Endothelial cell (in vitro differentiated cells): ENCODE results near the gene ZNF217. TPM values are rescaled to one million over a fixed set of nuclear protein-coding genes. Genes with fewer than 3 reads are reported as not detected.

Experiments used
- DNase-seq: peaks from one replicate; pipeline ENCODE4 v3.0.0; 2021; ENCODE audit warnings: low spot score
- H3K27ac Mint-ChIP-seq: one replicate; pipeline ENCODE4 v1.8.0; 2021; ENCODE audit warnings: mixed read lengths, inconsistent platforms; ENCODE audit not compliant: unreplicated experiment
- H3K27me3 Mint-ChIP-seq: one replicate; pipeline ENCODE4 v1.8.0; 2021; ENCODE audit warnings: mild to moderate bottlenecking, moderate library complexity, mixed read lengths, inconsistent platforms; ENCODE audit not compliant: unreplicated experiment
- H3K36me3 Mint-ChIP-seq: one replicate; pipeline ENCODE4 v1.8.0; 2021; ENCODE audit warnings: mild to moderate bottlenecking, low read depth, mixed read lengths, inconsistent platforms; ENCODE audit not compliant: unreplicated experiment
- H3K4me1 Mint-ChIP-seq: one replicate; pipeline ENCODE4 v1.8.0; 2021; ENCODE audit warnings: mild to moderate bottlenecking, mixed read lengths, inconsistent platforms; ENCODE audit not compliant: unreplicated experiment
- H3K4me3 Mint-ChIP-seq: one replicate; pipeline ENCODE4 v1.8.0; 2021; ENCODE audit warnings: mild to moderate bottlenecking, mixed read lengths, inconsistent platforms; ENCODE audit not compliant: unreplicated experiment
- H3K9me3 Mint-ChIP-seq: one replicate; pipeline ENCODE4 v1.8.0; 2021; ENCODE audit warnings: mixed read lengths, inconsistent platforms; ENCODE audit not compliant: unreplicated experiment
- CTCF ChIP-seq: fragments of 200-600 bp; sonication (generic); IDR thresholded peaks from one replicate; pipeline ENCODE4 v1.5.0; 2021; ENCODE audit warnings: antibody characterized with exemption; ENCODE audit not compliant: unreplicated experiment
- total RNA-seq: library from RNA; stranded (reverse); fragmentation: NEBNext Ultra II Directional; extraction: Animal tissue kit (Norgen Biotek cat#: 25700); gene quantifications from one replicate; pipeline ENCODE4 v1.2.1, GENCODE V29; 2021; ENCODE audit not compliant: unreplicated experiment

ZNF217 gene
- total RNA-seq, 1 donor from 2014 or later = 76.7 TPM

GRCh38 chr20:53570446-53571276 is 23.0 kb downstream of the ZNF217 start:
- no peak for DNase-seq
- H3K27me3 Mint-ChIP-seq = peaks cover 7% of the 10 kb centered on the region
- H3K9me3 Mint-ChIP-seq = no peaks in the 10 kb centered on the region
- H3K27ac Mint-ChIP-seq = no peak overlapping the region
- no peak for TF ChIP-seq CTCF
- no peak overlapping the region for H3K4me3 Mint-ChIP-seq
- H3K36me3 Mint-ChIP-seq = peaks cover 53% of the 10 kb centered on the region
- H3K4me1 Mint-ChIP-seq = no peaks in the 10 kb centered on the region

- Mint-ChIP-seq H3K36me3 (peaks cover 43% of the 10 kb centered on the region), H3K27ac (no peak overlapping the region), H3K27me3 (peaks cover 7% of the 10 kb centered on the region), H3K9me3 (no peaks in the 10 kb centered on the region), H3K4me1 (no peaks in the 10 kb centered on the region), H3K4me3 (no peak overlapping the region)
- no peak for TF ChIP-seq CTCF
- DNase-seq = no peak
Measured at GRCh38 chr20:53569606-53570307, 23.9 kb downstream of the ZNF217 start.

GRCh38 chr20:53569005-53569404 is 24.6 kb downstream of the ZNF217 start:
- H3K27me3 Mint-ChIP-seq = peaks cover 7% of the 10 kb centered on the region
- no peak for TF ChIP-seq CTCF
- H3K36me3 Mint-ChIP-seq = peaks cover 38% of the 10 kb centered on the region
- DNase-seq = no peak
- H3K9me3 Mint-ChIP-seq = no peaks in the 10 kb centered on the region
- no peak overlapping the region for H3K27ac Mint-ChIP-seq
- H3K4me1 Mint-ChIP-seq = no peaks in the 10 kb centered on the region
- no peak overlapping the region for H3K4me3 Mint-ChIP-seq

GRCh38 chr20:53568351-53568750 is 25.3 kb downstream of the ZNF217 start:
- DNase-seq = no peak
- H3K27me3 Mint-ChIP-seq = peaks cover 7% of the 10 kb centered on the region
- no peak overlapping the region for H3K27ac Mint-ChIP-seq
- H3K9me3 Mint-ChIP-seq = no peaks in the 10 kb centered on the region
- no peaks in the 10 kb centered on the region for H3K4me1 Mint-ChIP-seq
- H3K4me3 Mint-ChIP-seq = no peak overlapping the region
- H3K36me3 Mint-ChIP-seq = peaks cover 34% of the 10 kb centered on the region
- no peak for TF ChIP-seq CTCF
